H9 (cell line): Measurements from ENCODE around the gene DENND1A. TPM values are rescaled to one million over a fixed set of nuclear protein-coding genes. Genes with fewer than 3 reads are reported as not detected.

Experiments
- DNase-seq: peaks from one replicate; pipeline ENCODE4 v3.0.0-alpha.2; 2017
- H2AFZ ChIP-seq: one replicate; pipeline ENCODE4 v1.6.1; 2013; ENCODE audit warnings: mild to moderate bottlenecking, low read length, control low read depth, moderate library complexity
- H2AK5ac ChIP-seq: 2 replicates; pipeline ENCODE4 v1.6.1; 2013; ENCODE audit warnings: low read length, control low read depth, mixed read lengths; ENCODE audit not compliant: insufficient read length
- H2BK120ac ChIP-seq: one replicate; pipeline ENCODE4 v1.6.1; 2013; ENCODE audit warnings: low read depth, mild to moderate bottlenecking, low read length, control low read depth, inconsistent platforms; ENCODE audit not compliant: poor library complexity, severe bottlenecking
- H2BK12ac ChIP-seq: 2 replicates; pipeline ENCODE4 v1.6.1; 2013; ENCODE audit warnings: low read length, control low read depth, mixed read lengths, low read depth; ENCODE audit not compliant: insufficient read length
- H2BK15ac ChIP-seq: 2 replicates; pipeline ENCODE4 v1.6.1; 2013; ENCODE audit warnings: low read depth, low read length, control low read depth
- H2BK20ac ChIP-seq: one replicate; pipeline ENCODE4 v1.6.1; 2013; ENCODE audit warnings: low read depth, mild to moderate bottlenecking, low read length, control low read depth, inconsistent platforms; ENCODE audit not compliant: poor library complexity, severe bottlenecking
- H2BK5ac ChIP-seq: 2 replicates; pipeline ENCODE4 v1.6.1; 2013; ENCODE audit warnings: low read length, control low read depth, mixed read lengths; ENCODE audit not compliant: insufficient read length
- H3K14ac ChIP-seq: 2 replicates; pipeline ENCODE4 v1.6.1; 2013; ENCODE audit warnings: low read length, control low read depth; ENCODE audit not compliant: insufficient read depth
- H3K18ac ChIP-seq: 2 replicates; pipeline ENCODE4 v1.6.1; 2013; ENCODE audit warnings: low read depth, mild to moderate bottlenecking, mixed read lengths, low read length, control low read depth; ENCODE audit not compliant: insufficient read length
- H3K23ac ChIP-seq: 2 replicates; pipeline ENCODE4 v1.6.1; 2013; ENCODE audit warnings: low read length, control low read depth, mixed read lengths, low read depth; ENCODE audit not compliant: insufficient read length
- H3K23me2 ChIP-seq: 2 replicates; pipeline ENCODE4 v1.6.1; 2013; ENCODE audit warnings: low read depth, mild to moderate bottlenecking, mixed read lengths, low read length, control low read depth; ENCODE audit not compliant: insufficient read length, poor library complexity, severe bottlenecking
- H3K27ac ChIP-seq: 2 replicates; pipeline ENCODE4 v1.5.1; 2013; ENCODE audit warnings: low read length, control low read depth, mixed read lengths, low read depth; ENCODE audit not compliant: insufficient read length
- H3K27me3 ChIP-seq: 2 replicates; pipeline ENCODE4 v1.6.1; 2013; ENCODE audit warnings: low read length, control low read depth, inconsistent platforms; ENCODE audit not compliant: insufficient read depth
- H3K4ac ChIP-seq: 2 replicates; pipeline ENCODE4 v1.6.1; 2013; ENCODE audit warnings: low read depth, mild to moderate bottlenecking, control low read depth, inconsistent platforms, low read length, moderate library complexity
- H3K4me1 ChIP-seq: 2 replicates; pipeline ENCODE4 v1.6.1; 2013; ENCODE audit warnings: low read length, control low read depth, inconsistent platforms; ENCODE audit not compliant: insufficient read depth
- H3K4me2 ChIP-seq: 2 replicates; pipeline ENCODE4 v1.6.1; 2013; ENCODE audit warnings: low read length, control low read depth, mixed read lengths; ENCODE audit not compliant: insufficient read length, insufficient read depth
- H3K56ac ChIP-seq: 2 replicates; pipeline ENCODE4 v1.6.1; 2013; ENCODE audit warnings: low read depth, mild to moderate bottlenecking, mixed read lengths, low read length, control low read depth; ENCODE audit not compliant: insufficient read length
- H3K79me1 ChIP-seq: 2 replicates; pipeline ENCODE4 v1.6.1; 2013; ENCODE audit warnings: low read depth, mild to moderate bottlenecking, moderate library complexity, low read length, control low read depth, inconsistent platforms; ENCODE audit not compliant: insufficient read depth, poor library complexity, severe bottlenecking
- H3K79me2 ChIP-seq: 2 replicates; pipeline ENCODE4 v1.6.1; 2013; ENCODE audit warnings: low read length, control low read depth, inconsistent platforms; ENCODE audit not compliant: insufficient read depth
- H3K9ac ChIP-seq: 2 replicates; pipeline ENCODE4 v1.6.1; 2013; ENCODE audit warnings: low read length, control low read depth, mixed read lengths; ENCODE audit not compliant: insufficient read length; ENCODE audit errors: extremely low read depth
- H3K9me3 ChIP-seq: one replicate; pipeline ENCODE4 v1.6.1; 2013; ENCODE audit warnings: low read depth, low read length, inconsistent platforms; ENCODE audit not compliant: control insufficient read depth
- H3T11ph ChIP-seq: one replicate; pipeline ENCODE4 v1.6.1; 2013; ENCODE audit warnings: mild to moderate bottlenecking, low read length, control low read depth, inconsistent platforms
- H4K20me1 ChIP-seq: one replicate; pipeline ENCODE4 v1.6.1; 2013; ENCODE audit not compliant: control insufficient read depth, insufficient read length, insufficient read depth
- H4K5ac ChIP-seq: 2 replicates; pipeline ENCODE4 v1.6.1; 2013; ENCODE audit warnings: low read depth, mild to moderate bottlenecking, mixed read lengths, low read length, control low read depth; ENCODE audit not compliant: insufficient read length
- H4K8ac ChIP-seq: replicated peaks from 2 replicates; pipeline ENCODE4 v1.6.1; 2013; ENCODE audit warnings: low read length, control low read depth, mixed read lengths, low read depth; ENCODE audit not compliant: insufficient read length
- H4K91ac ChIP-seq: 2 replicates; pipeline ENCODE4 v1.6.1; 2013; ENCODE audit warnings: low read depth, mild to moderate bottlenecking, moderate library complexity, mixed read lengths, low read length, control low read depth; ENCODE audit not compliant: insufficient read length
- H3K27ac Mint-ChIP-seq, 3 experiments: 2 replicates in 2 of 3; 3 replicates in 1 of 3; pipeline ENCODE4 v1.8.0; 2020 to 2021; ENCODE audit warnings: mixed read lengths in 3 of 3, mild to moderate bottlenecking in 1 of 3, moderate library complexity in 1 of 3
- H3K27me3 Mint-ChIP-seq: 2 replicates; pipeline ENCODE4 v1.8.0; 2021; ENCODE audit warnings: low read depth, mild to moderate bottlenecking, moderate library complexity, mixed read lengths
- H3K36me3 Mint-ChIP-seq, 3 experiments: 2 replicates in 2 of 3; 3 replicates in 1 of 3; pipeline ENCODE4 v1.8.0; 2020 to 2021; ENCODE audit warnings: low read depth in 3 of 3, mixed read lengths in 3 of 3; ENCODE audit not compliant: insufficient read depth in 1 of 3
- H3K4me1 Mint-ChIP-seq, 2 experiments: 2 replicates each; pipeline ENCODE4 v1.8.0; 2020; ENCODE audit warnings: mixed read lengths in 2 of 2
- H3K4me3 Mint-ChIP-seq, 2 experiments: 2 replicates in 1 of 2; 3 replicates in 1 of 2; pipeline ENCODE4 v1.8.0; 2020 to 2021; ENCODE audit warnings: mild to moderate bottlenecking in 2 of 2, mixed read lengths in 2 of 2, moderate library complexity in 1 of 2
- H3K9me3 Mint-ChIP-seq, 2 experiments: 2 replicates in 1 of 2; 3 replicates in 1 of 2; pipeline ENCODE4 v1.8.0; 2020; ENCODE audit warnings: mild to moderate bottlenecking in 2 of 2, mixed read lengths in 2 of 2, moderate library complexity in 1 of 2
- CTCF ChIP-seq: fragments of 200-600 bp; sonication (generic); conservative IDR thresholded peaks from 3 replicates; pipeline ENCODE4 v1.8.0; 2021; ENCODE audit warnings: antibody characterized with exemption, mild to moderate bottlenecking
- total RNA-seq: library from RNA; stranded (reverse); gene quantifications from 2 replicates; pipeline ENCODE4 v1.2.1, GENCODE V29; 2021

The DENND1A gene
- total RNA-seq, 1 experiment from 2014 or later, result 20.4 TPM

GRCh38 chr9:123846966-123847365, 83.0 kb downstream of the DENND1A start:
- H4K91ac ChIP-seq, result no peak overlapping the region
- H2BK120ac ChIP-seq, result no peak overlapping the region
- no peak for DNase-seq
- no peak for TF ChIP-seq CTCF
- H3K4me1 ChIP-seq, result 0 out of 2 replicates have a peak, but pooled peaks cover 2% of the 10 kb centered on the region
- no peak overlapping the region for H3K14ac ChIP-seq
- no peaks in the 10 kb centered on the region for H3K79me1 ChIP-seq
- no peak overlapping the region for H2BK5ac ChIP-seq
- H2BK15ac ChIP-seq, result no peak overlapping the region
- H3K9ac ChIP-seq, result no peak overlapping the region
- H3K9me3 ChIP-seq, result no peaks in the 10 kb centered on the region
- H3K4me2 ChIP-seq, result no peak overlapping the region
- H4K5ac ChIP-seq, result no peak overlapping the region
- no peaks in the 10 kb centered on the region for H4K20me1 ChIP-seq
- H3K27ac ChIP-seq, result no peak overlapping the region
- H3K23me2 ChIP-seq, result no peaks in the 10 kb centered on the region
- Mint-ChIP-seq H3K27ac (no peak overlapping the region), H3K4me1 (peaks cover 15 to 16% of the 10 kb centered on the region in 2 experiments), H3K4me3 (no peak overlapping the region), H3K27me3 (peaks cover 4% of the 10 kb centered on the region; the same call in 1 of the 2 replicates), H3K36me3 (peaks cover 29 to 48% (median 41%) of the 10 kb centered on the region in 3 experiments), H3K9me3 (peaks cover 22 to 36% of the 10 kb centered on the region in 2 experiments)
- H2AK5ac ChIP-seq, result no peak overlapping the region
- H3K27me3 ChIP-seq, result no peaks in the 10 kb centered on the region
- no peak overlapping the region for H3K56ac ChIP-seq
- no peak overlapping the region for H2BK12ac ChIP-seq
- no peak overlapping the region for H3K23ac ChIP-seq
- H3K4ac ChIP-seq, result no peak overlapping the region
- H3K18ac ChIP-seq, result no peak overlapping the region
- no peak overlapping the region for H4K8ac ChIP-seq
- no peaks in the 10 kb centered on the region for H3K79me2 ChIP-seq
- no peak overlapping the region for H2BK20ac ChIP-seq
- H2AFZ ChIP-seq, result no peak overlapping the region
- H3T11ph ChIP-seq, result no peak overlapping the region
